Caco-2 (cell line): ENCODE measurements around the gene PAXIP1. TPM values are rescaled to one million over a fixed set of nuclear protein-coding genes. Genes with fewer than 3 reads are reported as not detected.
"Not testable (repeated sequence)": the region's sequence is repeated elsewhere in the genome, so short reads cannot be mapped to it uniquely, and the experiment has no call there.

Experiments used
- BruUV-seq: library from RNA; stranded (reverse); fragments of 400-500 nt; replicated peaks from 2 replicates; lab custom pipeline; 2021; lab: Mats Ljungman, UMichigan
- CTCF ChIA-PET: fragments of 300-600 bp; sonication (Branson Sonifier 250); formaldehyde crosslinking; loops from one replicate; lab custom pipeline; 2022; ENCODE audit warnings: antibody characterized with exemption; lab: Charles Lee
- POLR2A ChIA-PET: fragments of 300-600 bp; sonication (Branson Sonifier 250); formaldehyde crosslinking; loops from one replicate; lab custom pipeline; 2022; ENCODE audit warnings: antibody characterized with exemption; lab: Charles Lee
- DNase-seq, 2 experiments: peaks; one replicate each; pipeline versions ENCODE4 v3.0.0 to v3.0.0-alpha.2; 2020 to 2022
- H3K27me3 ChIP-seq: replicated peaks from 2 replicates; pipeline ENCODE4 v1.6.0; 2011; ENCODE audit warnings: low read length; ENCODE audit not compliant: control insufficient read depth, insufficient read depth
- H3K36me3 ChIP-seq: 2 replicates; pipeline ENCODE4 v1.5.1; 2011; ENCODE audit warnings: low read length; ENCODE audit not compliant: control insufficient read depth, insufficient read depth
- H3K4me1 ChIP-seq: fragments of 250-450 bp; sonication (Bioruptor Pico); 2 replicates; pipeline ENCODE4 v1.5.1; 2020; ENCODE audit warnings: mild to moderate bottlenecking
- H3K4me3 ChIP-seq: 2 replicates; pipeline ENCODE4 v1.5.1; 2011; ENCODE audit warnings: low read depth, mild to moderate bottlenecking, control low read depth, low read length
- H3K9me3 ChIP-seq: fragments of 250-450 bp; sonication (Bioruptor Pico); 2 replicates; pipeline ENCODE4 v1.5.1; 2020; ENCODE audit warnings: mild to moderate bottlenecking, moderate library complexity
- H3K27ac Mint-ChIP-seq: one replicate; pipeline ENCODE4 v1.8.0; 2022; ENCODE audit warnings: mixed read lengths; ENCODE audit not compliant: unreplicated experiment
- H3K27me3 Mint-ChIP-seq: one replicate; pipeline ENCODE4 v1.8.0; 2022; ENCODE audit warnings: mixed read lengths; ENCODE audit not compliant: insufficient read depth, unreplicated experiment
- H3K36me3 Mint-ChIP-seq: one replicate; pipeline ENCODE4 v1.8.0; 2022; ENCODE audit warnings: mild to moderate bottlenecking, mixed read lengths; ENCODE audit not compliant: insufficient read depth, unreplicated experiment
- H3K4me1 Mint-ChIP-seq: one replicate; pipeline ENCODE4 v1.8.0; 2022; ENCODE audit warnings: low read depth, mixed read lengths; ENCODE audit not compliant: unreplicated experiment
- H3K4me3 Mint-ChIP-seq: one replicate; pipeline ENCODE4 v1.8.0; 2022; ENCODE audit warnings: mild to moderate bottlenecking, moderate library complexity, mixed read lengths; ENCODE audit not compliant: unreplicated experiment
- H3K9me3 Mint-ChIP-seq: one replicate; pipeline ENCODE4 v1.8.0; 2022; ENCODE audit warnings: mixed read lengths; ENCODE audit not compliant: unreplicated experiment
- CTCF ChIP-seq, 2 experiments: fragments of 200-600 bp in 1 of 2; IDR thresholded peaks; 1 replicate in 1 of 2; 2 replicates in 1 of 2; pipeline versions ENCODE4 v1.5.1 to v1.8.0; 2011 to 2022; ENCODE audit warnings: antibody characterized with exemption in 1 of 2, control low read depth in 1 of 2, inconsistent platforms in 1 of 2, low read depth in 1 of 2, low read length in 1 of 2, mild to moderate bottlenecking in 1 of 2, moderate library complexity in 1 of 2; ENCODE audit not compliant: insufficient read depth in 1 of 2, severe bottlenecking in 1 of 2, unreplicated experiment in 1 of 2
- intact Hi-C: fragments of 100-400 bp; cut with micrococcal nuclease; formaldehyde crosslinking; loops from one replicate; pipeline ENCODE4 v1.10.0; 2022; ENCODE audit not compliant: unreplicated experiment
- total RNA-seq: library from RNA; stranded (reverse); gene quantifications from 2 replicates; pipeline ENCODE4 v1.2.3, GENCODE V29; 2022

PAXIP1 gene
- total RNA-seq, 1 experiment from 2014 or later, result 31.5 TPM

- peak; percentile 76 to 77 for DNase-seq
- no peaks in the 10 kb centered on the region for H3K4me1 Mint-ChIP-seq
- H3K4me3 ChIP-seq, result peak overlapping the region; percentile 38
- no peaks in the 10 kb centered on the region for H3K36me3 ChIP-seq
- peak overlapping the region; percentile 87 for H3K4me3 Mint-ChIP-seq
- no peaks in the 10 kb centered on the region for H3K9me3 Mint-ChIP-seq
- ChIA-PET CTCF (interaction anchor here (0.8 to 1.9 kb wide), 6 partner anchors 14 to 431 kb away, joined by 3 to 9 read pairs (median 4); partner anchors contain the start of gene PAXIP1), POLR2A (no interaction called here)
- H3K27me3 Mint-ChIP-seq, result no peaks in the 10 kb centered on the region
- peak overlapping the region; percentile 70 for H3K27ac Mint-ChIP-seq
- H3K4me1 ChIP-seq, result no peaks in the 10 kb centered on the region
- peaks cover 3% of the 10 kb centered on the region; the same call in 1 of the 2 replicates for H3K9me3 ChIP-seq
- intact Hi-C loops, result loop anchor here (1.0 to 10.0 kb wide), 7 partner anchors 14 to 597 kb away; partner anchors contain the start of gene INSIG1
- BruUV-seq, result no TSS peak
- TF ChIP-seq CTCF (IDR thresholded peaks at IDR 0.05; ENCODE audit: insufficient read depth in 1 of 2, low read depth in 1 of 2, low read length in 1 of 2, severe bottlenecking in 1 of 2, unreplicated experiment in 1 of 2), result peak; percentile 61 to 79
- H3K27me3 ChIP-seq, result no peaks in the 10 kb centered on the region
- H3K36me3 Mint-ChIP-seq, result peaks cover 6% of the 10 kb centered on the region
Measured at GRCh38 chr7:154927624-154928125, 75.2 kb downstream of the PAXIP1 start.

GRCh38 chr7:154922472-154922871 lies 80.5 kb downstream of the PAXIP1 start:
- intact Hi-C loops, result loop anchor here (10.0 kb wide), 1 partner anchor 602 kb away; no protein-coding TSS in a partner anchor
- H3K27me3 ChIP-seq, H3K36me3 ChIP-seq, H3K4me1 ChIP-seq, H3K9me3 Mint-ChIP-seq, H3K4me3 ChIP-seq, H3K9me3 ChIP-seq, H3K4me1 Mint-ChIP-seq, H3K36me3 Mint-ChIP-seq, DNase-seq, CTCF ChIA-PET, H3K4me3 Mint-ChIP-seq, H3K27ac Mint-ChIP-seq, POLR2A ChIA-PET, BruUV-seq, H3K27me3 Mint-ChIP-seq: not testable (repeated sequence)

DNA sequence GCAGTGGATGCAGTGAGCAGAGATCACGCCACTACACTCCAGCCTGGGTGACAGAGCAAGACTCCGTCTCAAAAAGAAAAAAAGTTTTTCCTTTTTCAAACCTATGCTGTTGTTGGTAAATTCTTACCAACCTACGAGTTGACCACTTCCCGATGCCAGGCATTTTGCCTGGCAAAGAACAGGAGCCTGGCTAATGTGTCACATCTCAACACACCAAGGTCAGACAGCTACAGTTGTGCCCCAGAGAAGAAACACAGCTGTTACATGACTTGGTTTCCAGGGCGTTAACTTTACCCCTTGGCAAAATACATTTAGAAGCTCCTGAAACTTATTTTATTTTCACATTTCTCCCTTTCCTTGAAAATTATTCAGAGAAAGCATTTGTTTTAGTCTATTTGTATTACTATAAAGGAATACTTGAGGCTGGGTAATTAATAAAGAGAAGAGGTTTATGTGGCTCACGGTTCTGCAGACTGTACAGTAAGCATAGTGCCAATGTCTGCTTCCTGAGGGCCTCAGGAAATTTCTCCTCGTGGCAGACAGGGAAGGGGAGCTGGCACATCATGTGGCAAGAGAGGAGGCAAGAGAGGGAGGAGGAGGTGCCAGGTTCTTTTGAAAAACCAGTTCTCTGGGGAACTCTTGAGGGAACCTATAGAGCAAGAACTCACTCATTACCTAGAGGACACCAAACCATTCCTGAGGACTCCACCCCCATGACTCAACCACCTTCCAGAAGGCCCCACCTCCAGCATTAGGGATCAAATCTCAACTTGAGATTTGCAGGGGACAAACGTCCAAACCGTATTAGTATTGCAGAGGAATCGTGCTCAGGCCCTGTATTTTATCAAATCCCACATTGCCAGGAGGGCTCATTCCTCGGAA lies 83.3 kb downstream of the PAXIP1 start:
- no peak for DNase-seq
- intact Hi-C loops, result loop anchor here (10.0 kb wide), 2 partner anchors 85 to 605 kb away; no protein-coding TSS in a partner anchor
- no peak overlapping the region for H3K4me3 Mint-ChIP-seq
- no peak overlapping the region for H3K4me3 ChIP-seq
- H3K27me3 ChIP-seq, result no peaks in the 10 kb centered on the region
- CTCF ChIA-PET, result no interaction called here
- H3K27ac Mint-ChIP-seq, result no peak overlapping the region
- no peaks in the 10 kb centered on the region for H3K9me3 ChIP-seq
- BruUV-seq, result no TSS peak
- no peaks in the 10 kb centered on the region for H3K4me1 Mint-ChIP-seq
- no peaks in the 10 kb centered on the region for H3K4me1 ChIP-seq
- H3K9me3 Mint-ChIP-seq, result no peaks in the 10 kb centered on the region
- POLR2A ChIA-PET, result no interaction called here
- H3K27me3 Mint-ChIP-seq, result no peaks in the 10 kb centered on the region
- H3K36me3 Mint-ChIP-seq, result no peaks in the 10 kb centered on the region
- TF ChIP-seq CTCF (IDR thresholded peaks at IDR 0.05; ENCODE audit: insufficient read depth in 1 of 2, low read depth in 1 of 2, low read length in 1 of 2, severe bottlenecking in 1 of 2, unreplicated experiment in 1 of 2), result no peak
- H3K36me3 ChIP-seq, result no peaks in the 10 kb centered on the region
